Measurements from ENCODE around the gene FAM174C.

- TF ChIP-seq CTCF (IDR thresholded peaks at IDR 0.05; ENCODE audit: low read depth, low read length, missing input control) (no peak), TAF1 (conservative IDR thresholded peaks at IDR 0.05) (no peak), ATF3 (IDR thresholded peaks at IDR 0.05) (no peak)
Observed at GRCh38 chr19:1233115-1233667, 42.1 kb upstream of the FAM174C start.

Measured in liver (tissue), 3 donors.